ENCODE data around the gene VPS50.
"Not testable (repeated sequence)": the region's sequence is repeated elsewhere in the genome, so short reads cannot be mapped to it uniquely, and the experiment has no call there.

Gene VPS50

DNA sequence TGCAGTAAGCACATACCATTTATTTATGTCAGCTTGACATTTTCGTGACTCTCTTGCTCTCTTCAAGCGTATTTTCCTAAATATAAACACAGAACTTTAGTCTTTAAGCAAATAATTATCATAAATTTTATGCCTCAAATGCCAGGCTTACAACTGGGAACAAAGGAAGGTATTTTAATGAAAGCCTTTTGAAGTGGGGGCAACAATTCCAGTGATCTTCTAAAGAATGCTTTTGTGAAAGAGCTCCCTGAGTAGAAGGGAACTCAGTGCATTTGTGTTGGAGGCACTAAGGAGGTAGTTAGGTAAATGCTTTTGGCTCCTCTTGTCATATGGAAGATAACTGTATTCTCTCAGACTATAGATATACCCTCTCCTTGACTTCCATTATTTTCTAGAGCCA, 104.9 kb downstream of the VPS50 start:
- DNase-seq (ENCODE audit: low read depth), result no peak

DNA sequence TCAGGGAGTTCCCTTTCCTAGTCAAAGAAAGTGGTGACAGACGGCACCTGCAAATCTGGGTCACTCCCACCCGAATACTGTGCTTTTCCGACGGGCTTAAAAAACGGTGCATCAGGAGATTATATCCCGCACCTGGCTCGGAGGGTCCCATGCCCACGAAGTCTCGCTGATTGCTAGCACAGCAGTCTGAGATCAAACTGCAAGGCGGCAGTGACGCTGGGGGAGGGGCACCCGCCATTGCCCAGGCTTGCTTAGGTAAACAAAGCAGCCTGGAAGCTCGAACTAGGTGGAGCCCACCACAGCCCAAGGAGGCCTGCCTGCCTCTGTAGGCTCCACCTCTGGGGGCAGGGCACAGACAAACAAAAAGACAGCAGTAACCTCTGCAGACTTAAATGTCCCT, 110.0 kb downstream of the VPS50 start:
- DNase-seq (ENCODE audit: low read depth), result not testable (repeated sequence)

DNA sequence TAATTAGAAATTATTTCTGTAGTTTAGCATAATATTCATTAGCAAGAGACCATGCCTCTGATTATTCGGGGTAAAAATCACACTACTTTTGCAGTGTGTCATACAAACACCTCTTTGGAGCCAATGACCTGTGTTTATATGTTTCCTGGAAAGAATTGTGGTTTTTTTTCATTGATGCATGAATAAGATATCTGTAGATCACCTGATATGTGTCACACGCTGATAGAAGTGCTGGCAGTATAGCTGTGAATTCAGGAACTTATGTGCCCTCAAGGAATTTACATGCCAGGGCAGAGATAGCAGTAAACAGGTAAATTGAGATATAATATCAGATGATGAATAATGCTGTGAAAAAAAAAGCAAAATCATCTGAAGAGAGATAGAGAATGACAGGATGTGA, 118.2 kb downstream of the VPS50 start:
- no peak for DNase-seq (ENCODE audit: low read depth)

DNA sequence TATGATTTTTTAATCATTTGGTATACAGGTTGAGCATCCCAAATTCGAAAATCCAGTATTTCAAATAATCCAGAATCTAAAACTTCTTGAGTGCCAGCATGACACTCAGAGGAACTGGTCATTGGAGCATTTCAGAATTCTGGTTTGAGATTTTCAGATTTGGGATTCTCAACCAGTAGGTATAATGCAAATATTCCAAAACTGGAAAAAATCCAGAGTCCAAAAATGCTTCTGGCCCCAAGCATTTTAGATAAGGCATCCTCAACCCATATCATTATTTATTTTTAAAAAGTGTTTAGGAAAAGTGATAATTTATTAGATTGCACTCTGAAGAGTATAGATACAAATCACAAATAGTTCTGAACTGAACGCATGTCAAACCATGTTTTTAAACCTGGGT, 120.7 kb downstream of the VPS50 start:
- DNase-seq (ENCODE audit: low read depth), result no peak

DNA sequence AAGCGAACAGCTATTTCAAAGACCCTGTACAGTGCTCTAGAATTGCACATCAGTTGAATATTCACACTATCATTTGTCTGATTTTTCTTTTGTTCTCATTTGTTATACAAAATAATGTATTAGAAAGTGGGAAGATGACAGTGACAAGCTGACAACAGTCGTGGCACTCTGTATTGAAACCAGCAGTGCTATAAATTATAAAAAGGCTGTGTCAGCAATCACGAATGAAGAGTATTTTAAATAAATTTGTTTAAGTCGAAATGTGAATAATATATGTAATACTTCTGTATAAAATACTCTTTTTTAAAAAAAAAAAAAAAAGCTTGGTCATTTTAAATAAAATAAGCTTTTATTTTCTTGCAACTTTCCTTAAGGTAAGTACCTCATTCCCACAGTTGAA, 122.6 kb downstream of the VPS50 start:
- no peak for DNase-seq (ENCODE audit: low read depth)

DNA sequence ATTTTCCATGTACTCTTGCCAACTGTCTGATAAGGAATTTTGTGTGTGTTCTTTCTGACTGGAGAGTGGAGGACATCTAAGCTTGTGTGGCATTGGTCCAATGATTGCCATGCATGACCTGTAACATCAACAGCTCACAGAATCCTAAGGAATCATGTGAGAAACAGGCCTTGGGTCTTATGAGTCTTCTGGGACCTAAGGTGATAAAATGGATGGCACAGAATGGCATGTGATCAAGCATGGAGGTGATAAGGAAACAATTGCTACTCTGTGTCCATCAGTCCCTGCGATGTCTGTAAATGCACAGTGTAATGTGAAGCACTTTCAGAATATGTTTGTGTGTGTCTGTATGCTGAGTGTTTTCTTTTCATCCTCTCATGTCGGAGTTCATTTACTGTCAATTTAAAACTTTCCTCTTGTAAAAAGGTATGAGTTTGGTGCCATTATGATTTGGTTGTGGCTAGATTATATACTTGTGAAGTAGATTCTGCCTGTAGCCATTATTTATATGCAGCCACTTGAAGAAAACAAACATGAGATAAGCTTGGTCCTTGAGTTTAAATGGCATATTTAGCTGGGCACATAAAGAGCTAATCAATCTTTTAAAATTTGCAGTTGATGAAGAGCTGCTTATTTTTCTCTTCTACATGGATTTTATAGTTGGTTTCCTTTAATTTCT, 127.5 kb downstream of the VPS50 start:
- no peak for DNase-seq (ENCODE audit: low read depth)

DNA sequence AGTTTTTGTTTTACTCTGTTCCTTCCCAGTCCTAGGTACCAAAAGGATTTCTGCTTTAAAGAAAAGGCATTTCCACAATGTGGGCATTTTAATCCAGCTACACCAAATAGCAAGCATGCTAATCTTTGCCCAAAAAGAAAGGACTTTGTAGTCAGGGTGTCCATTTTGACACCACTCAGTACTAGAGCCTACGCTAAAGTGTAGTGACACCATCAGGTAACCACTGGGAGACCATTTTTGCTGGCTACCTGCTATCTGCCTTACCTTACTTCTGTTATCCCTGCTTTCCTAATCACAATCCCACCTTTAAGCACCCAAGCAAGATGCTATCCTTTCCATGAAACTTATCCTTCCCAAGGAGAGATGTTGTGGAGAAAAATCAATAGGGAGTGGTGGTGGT, 129.7 kb downstream of the VPS50 start:
- DNase-seq (ENCODE audit: low read depth), result no peak

DNA sequence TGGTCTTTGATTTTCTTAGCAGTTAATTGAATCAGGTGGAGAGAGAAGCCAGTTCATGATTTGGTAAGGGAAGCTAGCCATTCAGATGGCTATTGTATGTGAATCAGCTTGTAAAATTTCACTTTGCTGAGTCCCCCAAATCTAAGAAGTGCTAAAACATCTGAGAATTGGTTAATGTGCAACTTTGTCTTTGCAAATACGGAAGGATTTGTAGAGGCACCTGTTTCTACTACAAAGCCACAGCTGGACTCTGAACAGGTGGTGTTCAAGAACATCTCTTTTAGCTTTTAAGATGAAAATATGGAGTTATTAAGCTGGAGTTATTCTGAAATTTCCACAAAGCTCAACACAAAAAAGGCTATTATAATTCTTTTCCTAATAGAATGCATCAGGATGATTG, 132.6 kb downstream of the VPS50 start:
- DNase-seq (ENCODE audit: low read depth), result no peak

DNA sequence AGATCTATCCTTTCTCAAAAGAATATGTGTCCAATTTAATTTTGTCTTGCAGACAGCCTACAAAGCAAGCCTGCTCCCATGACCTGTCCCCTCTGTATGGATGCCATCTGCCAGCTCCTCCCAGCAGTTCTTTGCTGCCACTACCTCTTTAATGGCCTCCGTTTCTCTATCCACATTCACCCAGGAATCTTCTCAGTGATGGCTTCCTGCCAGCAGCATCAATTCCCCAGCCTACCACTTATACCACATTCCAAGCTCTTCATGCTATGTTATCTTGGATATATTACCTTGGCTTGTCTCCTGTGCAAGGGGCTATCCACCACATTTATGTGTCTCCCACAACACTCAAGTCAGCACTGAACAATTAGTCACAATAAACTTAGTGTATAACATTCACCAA, 133.2 kb downstream of the VPS50 start:
- DNase-seq (ENCODE audit: low read depth), result no peak

DNA sequence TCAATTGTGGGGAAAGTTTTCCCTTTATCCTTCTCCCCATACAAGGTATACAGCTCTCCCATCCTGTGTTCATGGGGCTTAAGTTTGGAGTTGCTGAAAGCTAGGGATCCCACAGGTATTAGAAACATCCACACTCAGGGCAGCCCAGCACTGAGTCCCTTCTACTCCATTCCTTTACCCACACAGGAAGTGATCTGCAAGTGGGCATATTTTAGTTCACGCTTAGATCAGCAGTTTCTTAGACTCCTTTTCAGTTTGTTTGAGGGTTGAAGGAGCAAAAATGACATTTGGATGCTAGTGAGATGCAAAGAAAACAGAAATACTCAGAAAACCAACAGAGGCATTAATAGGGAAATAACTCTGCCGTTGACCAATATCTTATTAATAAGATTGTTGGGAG, 134.7 kb downstream of the VPS50 start:
- no peak for DNase-seq (ENCODE audit: low read depth)

DNA sequence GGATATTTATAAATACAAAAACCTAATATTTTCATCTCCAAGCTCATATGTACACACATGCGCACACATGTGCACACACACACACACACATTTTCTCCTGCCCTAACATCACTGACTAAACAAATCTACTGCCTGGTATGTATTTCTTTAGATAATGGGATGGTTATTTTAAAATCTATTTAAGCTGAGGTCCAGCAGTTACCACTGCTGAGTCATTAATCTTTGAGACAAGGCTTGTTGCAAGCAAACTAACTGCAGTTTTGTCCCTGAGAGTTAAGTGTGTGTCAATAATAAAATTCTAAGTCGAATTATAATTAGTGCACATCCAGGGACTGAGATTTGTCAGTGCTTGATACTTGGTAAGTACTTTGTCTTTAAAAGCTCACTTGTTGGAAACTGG, 135.1 kb downstream of the VPS50 start:
- peak; percentile 6 for DNase-seq (ENCODE audit: low read depth)

DNA sequence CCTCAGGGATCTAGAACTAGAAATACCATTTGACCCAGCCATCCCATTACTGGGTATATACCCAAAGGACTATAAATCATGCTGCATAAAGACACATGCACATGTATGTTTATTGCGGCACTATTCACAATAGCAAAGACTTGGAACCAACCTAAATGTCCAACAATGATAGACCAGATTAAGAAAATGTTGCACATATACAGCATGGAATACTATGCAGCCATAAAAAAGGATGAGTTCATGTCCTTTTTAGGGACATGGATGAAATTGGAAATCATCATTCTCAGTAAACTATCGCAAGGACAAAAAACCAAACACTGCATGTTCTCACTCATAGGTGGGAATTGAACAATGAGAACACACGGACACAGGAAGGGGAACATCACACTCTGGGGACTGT, 138.8 kb downstream of the VPS50 start:
- not testable (repeated sequence) for DNase-seq (ENCODE audit: low read depth)

DNA sequence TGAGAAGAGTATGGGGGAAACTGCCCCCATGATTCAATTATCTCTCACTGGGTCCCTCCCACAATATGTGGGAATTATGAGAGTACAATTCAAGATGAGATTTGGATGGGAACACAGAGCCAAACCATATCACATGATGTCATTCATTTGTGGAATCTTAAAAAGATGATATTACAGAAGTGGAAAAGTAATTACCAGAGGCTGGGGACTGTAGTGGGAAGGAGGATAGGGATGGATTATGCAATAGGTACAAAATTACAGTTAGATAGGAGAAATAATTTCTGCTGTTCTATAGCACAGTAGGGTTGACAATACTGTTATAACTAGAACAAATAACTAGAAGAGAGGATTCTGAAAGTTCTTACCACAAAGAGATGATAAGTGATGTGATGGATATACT, 141.4 kb downstream of the VPS50 start:
- no peak for DNase-seq (ENCODE audit: low read depth)

DNA sequence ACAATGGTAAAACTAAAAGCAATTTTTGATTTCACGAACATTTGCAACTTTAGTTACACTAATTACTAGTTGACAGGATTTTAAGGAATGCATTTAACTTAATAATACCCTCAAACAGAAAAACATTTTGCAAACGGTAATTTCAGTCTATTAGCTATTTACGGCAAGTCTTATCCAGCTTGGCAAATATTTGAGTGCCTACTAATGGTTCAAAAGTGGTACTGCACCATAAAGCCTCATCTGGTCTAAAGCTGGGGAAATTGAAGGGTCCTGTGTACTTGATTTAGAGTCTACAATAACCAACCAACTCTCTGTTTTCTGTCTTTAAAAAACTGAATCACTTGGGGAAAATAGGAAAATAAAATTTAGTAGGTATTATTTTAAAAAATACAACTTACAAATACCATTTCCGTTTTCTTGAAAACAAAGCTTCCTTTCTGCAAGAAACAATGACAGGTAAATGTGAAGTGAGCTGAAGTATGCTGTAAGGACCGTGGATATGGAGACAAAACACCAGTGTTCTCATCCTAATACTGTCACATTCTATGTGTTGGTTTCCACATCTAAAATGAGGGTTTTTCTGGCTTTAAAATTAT, 142.3 kb downstream of the VPS50 start:
- peak; percentile 52 for DNase-seq (ENCODE audit: low read depth)

DNA sequence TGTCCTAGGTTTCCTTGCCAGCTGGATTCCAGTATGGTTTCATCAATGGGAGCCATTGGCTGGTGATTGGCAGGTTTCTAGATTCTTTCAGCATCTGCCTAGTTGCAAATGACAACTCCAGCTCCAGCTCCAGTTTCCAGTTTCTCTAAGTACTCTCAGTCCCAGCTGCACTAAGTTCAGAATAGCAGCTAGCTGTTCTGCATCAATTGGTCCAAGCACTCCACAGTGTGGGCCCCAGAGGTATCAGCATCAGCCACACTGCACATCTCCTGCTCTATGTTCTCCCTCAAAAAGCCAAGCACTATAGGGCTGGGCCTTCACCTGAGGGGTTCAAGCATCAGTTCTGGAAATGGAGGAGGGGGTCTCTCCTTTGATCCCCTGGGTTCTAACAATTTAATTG, 143.4 kb downstream of the VPS50 start:
- DNase-seq (ENCODE audit: low read depth), result no peak

DNA sequence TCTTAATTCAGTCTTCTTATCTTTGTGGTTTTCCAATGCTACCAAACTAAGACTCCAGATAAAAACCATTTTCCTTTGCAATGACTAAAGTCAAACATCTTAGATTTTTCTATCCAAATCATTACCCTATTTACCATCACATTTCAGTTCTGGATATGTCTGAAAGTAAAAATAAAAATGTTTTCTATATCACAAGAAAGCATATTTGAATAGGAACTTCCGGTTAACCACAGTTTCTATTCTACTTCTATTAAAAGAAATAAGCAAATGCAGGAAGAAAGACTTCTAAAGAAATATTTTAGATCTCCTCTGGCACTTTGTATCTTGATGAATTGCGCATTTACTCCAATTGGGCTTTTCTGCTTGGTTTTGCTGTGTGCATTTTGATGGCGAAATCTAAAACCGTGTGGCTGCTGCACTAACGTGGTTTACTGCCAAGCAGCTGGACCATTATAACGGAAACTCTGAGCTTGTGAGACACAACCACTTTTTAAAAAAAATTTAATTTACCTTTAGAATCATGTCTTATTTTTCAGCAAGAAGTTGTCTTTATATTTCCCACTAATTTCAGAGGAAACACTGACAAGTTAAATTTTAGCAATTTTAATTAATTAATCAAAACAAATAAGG, 146.1 kb downstream of the VPS50 start:
- no peak for DNase-seq (ENCODE audit: low read depth)

DNA sequence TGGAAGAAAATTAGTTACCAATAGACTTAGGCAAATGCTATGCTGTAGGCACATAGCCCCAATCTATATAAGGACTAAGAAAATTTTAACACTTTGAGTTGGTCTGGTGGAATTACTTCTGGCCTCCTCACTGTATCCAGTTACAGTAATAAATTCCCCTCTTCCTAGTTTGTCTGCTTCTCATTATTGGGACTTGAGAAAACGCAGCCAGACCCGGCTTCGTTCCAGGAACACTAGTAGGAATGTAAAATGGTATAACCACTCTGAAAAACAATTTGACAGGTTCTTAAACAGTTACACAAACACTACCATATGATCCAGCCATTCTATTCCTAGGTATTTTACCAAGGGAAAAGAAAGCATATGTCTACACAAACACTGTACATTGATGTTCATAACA, 150.2 kb downstream of the VPS50 start:
- DNase-seq (ENCODE audit: low read depth), result no peak

DNA sequence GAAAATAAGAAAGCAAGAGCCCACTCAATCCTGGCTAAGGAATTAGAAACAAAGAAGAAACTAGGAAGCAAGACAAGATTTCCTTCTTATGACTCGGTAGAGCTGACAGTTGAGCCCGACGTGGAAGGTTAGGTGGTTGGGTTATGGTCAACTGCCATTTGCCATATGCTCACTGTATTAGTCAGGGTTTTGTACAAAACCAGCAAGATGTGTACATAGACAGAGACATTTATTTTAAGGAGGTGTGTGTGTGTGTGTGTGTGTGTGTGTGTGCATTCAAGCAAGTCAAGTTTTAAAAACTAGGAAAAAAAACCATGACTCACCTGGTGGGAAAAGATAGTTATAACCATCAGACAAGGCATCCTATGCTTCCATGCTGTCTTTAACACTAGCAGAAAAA, 158.5 kb downstream of the VPS50 start:
- no peak for DNase-seq (ENCODE audit: low read depth)

DNA sequence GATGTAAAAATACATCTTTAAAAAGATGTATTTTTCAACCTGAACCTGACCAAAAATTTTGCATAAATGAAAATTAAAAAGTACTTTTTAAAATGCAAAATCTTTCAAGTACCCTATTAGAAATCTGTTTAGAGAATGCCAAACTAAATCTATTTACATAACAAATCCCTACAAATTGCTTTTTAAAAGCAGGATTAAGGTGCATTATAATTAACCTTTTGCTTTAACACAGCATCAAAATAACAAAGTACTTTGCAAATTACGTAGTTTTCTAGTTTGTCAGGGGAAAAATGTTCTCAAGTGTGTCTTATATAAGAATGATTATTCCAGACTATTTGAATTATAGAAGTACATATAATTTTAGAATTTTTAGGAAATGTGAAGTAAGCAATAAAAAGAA, 160.8 kb downstream of the VPS50 start:
- DNase-seq (ENCODE audit: low read depth), result no peak

DNA sequence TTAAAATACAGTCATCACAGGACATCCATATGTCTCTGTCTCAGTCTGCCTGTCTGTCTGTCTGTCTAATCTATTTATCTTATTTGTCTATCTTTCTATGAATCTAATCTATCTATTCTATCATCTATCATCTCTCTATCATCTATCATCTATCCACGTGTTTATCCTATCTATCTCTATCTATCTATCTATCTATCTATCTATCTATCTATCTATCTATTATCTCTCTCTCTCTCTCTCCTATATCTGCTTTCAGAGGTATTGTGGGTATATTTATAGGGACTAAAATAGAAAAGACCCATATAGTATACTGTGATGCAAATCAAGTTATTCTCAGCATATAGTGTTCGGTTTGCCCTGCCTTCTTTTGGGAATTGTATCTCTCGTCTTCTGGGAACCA, 167.5 kb downstream of the VPS50 start:
- DNase-seq (ENCODE audit: low read depth), result no peak

DNA sequence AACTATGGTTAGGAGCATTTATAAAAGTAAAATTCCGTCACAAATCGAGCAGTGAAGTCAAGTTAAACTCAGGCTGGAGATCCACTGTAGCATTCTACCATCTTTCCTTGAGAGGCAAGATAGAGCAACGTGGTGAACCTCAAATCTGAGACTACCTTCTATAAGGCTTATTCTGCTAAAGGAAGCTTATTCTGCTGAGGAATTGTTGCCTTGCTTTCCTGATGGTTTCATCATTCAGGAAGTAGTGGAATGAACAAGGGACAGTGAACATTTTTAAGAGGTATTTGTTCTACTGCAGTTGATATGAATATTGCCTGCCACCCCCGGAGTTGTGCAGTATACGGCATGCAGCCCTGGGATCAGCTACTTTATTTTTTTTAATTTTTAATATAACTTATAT, 170.8 kb downstream of the VPS50 start:
- DNase-seq (ENCODE audit: low read depth), result no peak

DNA sequence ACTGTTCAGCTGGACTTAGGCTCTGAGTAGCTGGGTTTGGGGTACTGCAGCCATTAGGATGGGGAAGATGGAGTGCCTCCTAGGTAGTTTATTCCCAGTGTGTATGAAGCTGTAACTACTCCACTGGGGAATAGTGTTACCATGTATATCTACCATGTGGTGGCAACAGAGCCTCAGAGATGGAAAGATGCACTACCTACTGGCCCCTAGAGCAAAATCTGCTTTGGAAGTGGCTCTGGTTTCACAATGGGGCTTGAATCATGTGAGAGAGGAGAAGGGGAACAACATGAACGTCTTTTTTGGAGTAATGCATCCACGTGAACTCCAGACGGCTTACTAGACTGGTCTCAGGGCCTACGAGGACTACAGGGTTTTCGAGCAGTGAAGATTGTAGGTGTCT, 175.1 kb downstream of the VPS50 start:
- DNase-seq (ENCODE audit: low read depth), result no peak

DNA sequence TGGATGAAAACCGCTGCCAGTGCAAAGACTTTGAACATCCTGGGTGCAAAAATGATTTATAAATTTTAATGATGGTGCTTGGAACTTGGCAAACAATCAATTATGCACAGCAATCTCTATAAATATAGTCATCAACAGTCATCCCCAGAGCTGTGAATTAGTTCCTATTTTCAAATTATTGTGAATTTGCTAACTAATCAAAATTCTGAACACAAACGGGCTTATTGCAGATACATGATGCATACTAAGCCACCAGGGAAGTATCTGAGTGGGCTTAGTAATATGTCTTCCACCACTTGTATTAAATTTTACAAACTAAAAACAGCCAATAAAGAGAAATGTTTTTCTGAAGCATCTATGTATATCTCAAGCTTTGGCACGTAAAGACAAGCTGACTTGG, 177.2 kb downstream of the VPS50 start:
- no peak for DNase-seq (ENCODE audit: low read depth)

Measured in iris pigment epithelial cell (primary cell).